Hindlimb muscle (tissue), 1 donor: ENCODE results near the gene KRT17. TPM values are rescaled to one million over a fixed set of nuclear protein-coding genes. Genes with fewer than 3 reads are reported as not detected.
"Not testable (repeated sequence)": the region's sequence is repeated elsewhere in the genome, so short reads cannot be mapped to it uniquely, and the experiment has no call there.

ENCODE experiments used
- DNase-seq: peaks from one replicate; pipeline ENCODE4 v3.0.0-alpha.2; 2013
- polyA plus RNA-seq: library from polyadenylated mRNA; unstranded; fragments of 120-200 nt; gene quantifications from one replicate; pipeline ENCODE4 v1.2.1, GENCODE V29; 2013; ENCODE audit not compliant: insufficient read length

Gene KRT17
- polyA plus RNA-seq, 1 donor: 13.9 TPM

DNA sequence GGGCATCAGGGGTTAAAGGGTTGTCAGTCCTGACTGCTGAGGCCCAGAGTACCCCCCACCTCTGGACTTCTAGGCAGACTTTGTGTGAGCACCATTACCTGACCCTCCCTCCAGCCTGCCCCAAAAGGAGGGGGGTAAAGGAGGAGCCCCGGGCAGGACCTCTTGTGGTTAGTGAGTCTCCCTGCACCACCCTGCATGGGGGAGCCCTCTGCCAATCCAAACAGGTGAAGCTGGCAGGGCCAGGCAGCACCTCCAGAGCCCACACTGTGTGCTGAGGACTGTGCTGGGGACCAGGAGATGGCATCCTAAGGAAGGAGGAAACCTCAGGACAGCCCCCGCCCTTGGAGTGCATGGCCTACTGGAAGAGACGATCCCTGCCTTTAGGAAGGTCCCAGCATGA is 35.1 kb downstream of the KRT17 start:
- no peak for DNase-seq

GRCh38 chr17:41588126-41588810 is 36.1 kb downstream of the KRT17 start:
- no peak for DNase-seq

- DNase-seq: no peak
Measured at GRCh38 chr17:41586863-41587495, 37.4 kb downstream of the KRT17 start, which contains the start of gene KRT14. TSS of gene KRT14 (minus strand) at chr17:41586895. CDS start at chr17:41586834, 61 bp downstream.

DNA sequence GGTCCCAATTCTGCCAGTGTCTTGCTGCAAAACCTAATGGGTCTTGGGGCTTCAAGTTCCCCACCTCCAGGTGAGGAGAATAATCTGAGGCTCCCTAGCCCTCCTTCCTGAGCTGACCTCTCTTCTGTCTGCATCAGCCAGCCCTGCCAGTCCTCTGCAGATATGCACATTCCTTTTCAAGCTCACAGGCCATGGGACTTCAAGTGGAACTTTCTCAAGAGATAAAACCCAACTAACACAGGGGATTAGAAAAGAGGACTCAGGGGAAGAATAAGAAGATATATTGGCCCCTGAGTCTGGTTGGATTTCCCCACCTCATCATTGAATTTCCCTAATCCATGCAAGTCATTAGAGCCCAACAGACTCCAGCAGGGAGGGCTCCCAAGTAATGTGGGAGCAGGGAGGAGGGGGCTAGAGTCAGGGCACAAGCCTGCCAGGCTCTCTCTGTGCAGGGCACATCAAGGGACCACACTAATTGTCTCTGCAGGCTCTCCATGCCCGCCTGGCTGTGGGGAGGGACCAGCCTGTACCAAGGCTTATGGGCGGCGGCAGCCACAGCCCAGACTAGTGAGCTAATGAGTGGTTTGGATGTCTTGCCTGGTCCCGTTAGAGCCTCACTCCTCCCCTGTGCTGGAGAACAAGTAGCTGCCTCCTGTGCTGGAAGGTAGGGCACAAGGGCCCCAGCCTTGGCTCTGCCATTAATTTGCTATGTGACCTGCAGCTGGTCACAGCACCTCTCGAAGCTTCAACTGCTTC is 38.9 kb downstream of the KRT17 start:
- DNase-seq: no peak

DNA sequence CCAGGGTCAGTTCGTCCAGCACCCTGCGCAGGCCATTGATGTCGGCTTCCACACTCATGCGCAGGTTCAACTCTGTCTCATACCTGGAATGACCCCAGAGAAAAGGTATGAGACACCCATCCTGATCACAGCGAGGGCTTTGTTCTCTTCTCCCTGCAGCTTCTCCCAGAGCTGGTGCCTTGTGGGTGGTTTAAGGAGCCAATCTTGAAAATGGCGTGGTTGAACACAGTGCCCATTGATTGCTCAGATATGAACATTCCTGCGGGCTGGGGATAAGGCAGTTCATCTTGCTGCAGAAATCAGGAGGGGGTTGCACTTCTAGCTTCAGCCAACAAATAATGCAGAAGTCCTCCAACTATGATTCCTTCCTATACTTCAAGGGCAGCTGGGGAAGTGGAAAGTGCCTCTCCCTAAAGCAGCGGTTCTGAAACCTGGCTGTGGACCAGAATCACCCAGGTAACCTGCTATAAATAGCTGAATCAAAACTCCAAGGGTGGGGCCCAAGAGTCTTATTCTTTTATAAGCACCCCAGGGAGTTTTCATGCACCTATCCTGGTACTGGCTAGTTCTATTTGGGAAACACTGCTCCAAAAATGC is 39.9 kb downstream of the KRT17 start:
- DNase-seq: not testable (repeated sequence)

DNA sequence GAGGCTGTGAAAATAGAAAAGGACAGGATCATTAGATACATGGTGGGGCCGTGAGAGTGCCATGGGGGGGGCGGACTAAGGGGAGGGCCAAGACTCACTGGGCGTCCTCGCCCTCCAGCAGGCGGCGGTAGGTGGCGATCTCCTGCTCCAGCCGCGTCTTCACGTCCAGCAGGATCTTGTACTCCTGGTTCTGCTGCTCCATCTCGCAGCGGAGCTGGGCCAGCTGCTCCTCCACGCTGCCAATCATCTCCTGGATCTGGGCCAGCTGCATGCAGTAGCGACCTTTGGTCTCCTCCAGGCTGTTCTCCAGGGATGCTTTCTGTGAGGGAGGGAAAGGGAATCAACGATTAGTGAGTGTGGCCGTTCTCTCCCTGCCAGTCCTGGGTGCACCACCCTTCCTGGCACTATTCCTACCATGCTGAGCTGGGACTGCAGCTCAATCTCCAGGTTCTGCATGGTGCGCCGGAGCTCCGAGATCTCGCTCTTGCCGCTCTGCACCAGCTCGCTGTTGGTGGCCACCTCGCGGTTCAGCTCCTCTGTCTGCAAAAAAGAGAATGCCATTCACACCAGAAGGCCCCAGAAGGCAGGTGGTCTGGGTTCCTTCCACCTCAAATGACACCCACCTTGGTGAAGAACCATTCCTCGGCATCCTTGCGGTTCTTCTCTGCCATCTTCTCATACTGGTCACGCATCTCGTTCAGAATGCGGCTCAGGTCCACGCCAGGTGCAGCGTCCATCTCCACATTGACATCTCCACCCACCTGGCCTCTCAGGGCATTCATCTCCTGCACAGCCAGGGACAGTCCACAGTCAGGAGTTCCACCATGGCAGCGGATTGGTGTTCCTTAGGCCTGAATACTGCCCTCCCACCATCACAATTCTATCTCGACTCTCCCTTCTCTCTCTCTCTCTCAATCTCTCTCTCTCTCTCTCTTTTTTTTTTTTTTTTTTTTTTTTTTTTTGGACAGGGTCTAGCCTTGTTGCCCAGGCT is 40.9 kb downstream of the KRT17 start:
- no peak for DNase-seq

- not testable (repeated sequence) for DNase-seq
Measured at GRCh38 chr17:41582061-41582968, 42.1 kb downstream of the KRT17 start.

- no peak for DNase-seq
Measured at GRCh38 chr17:41581366-41582060, 42.9 kb downstream of the KRT17 start.

DNA sequence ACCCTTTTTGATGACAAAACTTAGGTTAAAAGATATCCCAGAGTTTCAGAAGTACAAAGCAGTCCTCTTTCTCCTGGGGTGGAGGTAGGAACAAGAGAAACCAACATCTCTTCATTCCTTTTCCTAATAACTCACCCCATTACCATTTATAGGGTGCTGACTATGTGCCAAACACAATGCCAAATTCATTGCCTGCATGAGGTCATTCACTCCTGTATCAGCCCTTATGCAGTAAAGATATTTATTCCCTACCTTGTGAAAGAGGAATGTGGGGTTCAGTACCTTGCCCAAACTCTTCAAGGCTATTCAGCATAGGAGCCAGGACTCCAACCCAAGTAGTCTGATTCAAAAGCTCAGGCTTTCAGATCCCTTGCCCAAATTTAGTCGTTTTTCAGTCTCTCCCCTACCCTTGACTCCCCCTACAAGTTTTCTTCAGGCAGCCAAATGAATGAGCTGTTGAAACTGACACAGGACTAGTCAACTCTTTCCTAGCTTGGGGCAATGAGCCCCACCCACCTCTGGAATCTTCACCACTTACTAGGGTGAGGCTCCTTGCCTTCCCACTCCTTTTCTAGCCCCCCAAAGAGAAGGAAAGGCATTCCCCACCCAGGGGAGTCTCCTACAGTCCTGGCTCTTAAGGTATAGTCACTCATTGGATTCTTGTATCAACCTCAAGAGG is 43.5 kb downstream of the KRT17 start:
- no peak for DNase-seq

DNA sequence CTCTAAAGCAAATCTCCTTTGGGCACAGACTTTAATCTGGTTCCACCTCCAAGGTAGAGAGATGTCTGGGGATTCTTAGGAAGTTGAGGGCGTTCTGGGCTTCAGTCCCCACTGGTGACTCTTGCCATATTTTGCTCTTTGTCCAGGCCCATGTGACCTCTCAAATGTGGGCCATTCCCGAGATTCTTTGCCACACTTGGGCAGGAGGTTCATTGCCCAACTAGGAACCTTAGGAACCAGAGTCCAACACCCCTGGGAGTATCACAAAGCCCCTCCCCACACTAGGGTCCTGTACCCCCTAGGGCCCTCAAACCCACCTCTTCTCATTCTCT is 44.2 kb downstream of the KRT17 start:
- no peak for DNase-seq

GRCh38 chr17:41579484-41580243 is 44.7 kb downstream of the KRT17 start:
- DNase-seq: peak; percentile 68

DNA sequence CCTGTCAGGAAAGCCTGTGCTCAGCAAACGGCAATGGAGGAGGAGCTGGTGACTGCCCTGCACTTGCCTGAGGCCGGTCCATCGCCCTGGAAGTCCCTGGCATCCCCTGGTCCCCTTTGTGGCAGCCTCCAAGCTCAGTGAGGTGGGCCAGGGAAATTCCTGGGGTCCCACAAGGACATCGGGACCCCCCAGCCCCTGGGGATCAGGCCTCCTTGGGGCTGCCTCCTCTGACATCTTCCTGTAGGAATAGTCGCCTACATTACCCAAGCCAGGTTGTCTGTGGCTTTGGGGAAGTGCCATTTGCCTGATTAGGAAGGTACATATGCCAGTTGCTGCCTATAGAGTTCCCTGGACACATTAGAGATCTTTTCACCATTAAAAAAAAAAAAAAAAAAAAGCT is 45.4 kb downstream of the KRT17 start:
- no peak for DNase-seq

- no peak for DNase-seq
Measured at GRCh38 chr17:41578538-41578937, 45.8 kb downstream of the KRT17 start.

- DNase-seq: not testable (repeated sequence)
Measured at GRCh38 chr17:41576740-41577139, 47.6 kb downstream of the KRT17 start.

DNA sequence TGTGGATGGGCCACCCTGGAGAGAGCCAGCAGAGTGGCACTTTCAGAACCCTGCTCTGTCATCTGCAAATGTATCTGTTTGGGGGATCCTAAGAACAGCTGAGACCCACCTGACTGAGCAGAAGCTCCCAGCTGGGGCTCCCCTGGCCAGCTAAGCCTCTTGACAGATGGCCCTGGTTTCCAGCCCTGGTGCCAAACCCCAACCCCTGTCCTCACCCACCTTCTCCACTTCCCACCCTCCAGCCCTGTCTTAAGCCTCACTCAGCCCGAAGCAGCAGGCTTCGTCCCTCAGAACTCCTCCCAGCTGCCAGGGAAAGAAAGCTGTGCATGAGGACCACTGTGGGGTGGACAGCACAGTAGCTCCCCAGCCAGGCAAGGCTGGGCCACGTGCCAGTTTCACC is 49.0 kb downstream of the KRT17 start:
- DNase-seq: no peak

DNA sequence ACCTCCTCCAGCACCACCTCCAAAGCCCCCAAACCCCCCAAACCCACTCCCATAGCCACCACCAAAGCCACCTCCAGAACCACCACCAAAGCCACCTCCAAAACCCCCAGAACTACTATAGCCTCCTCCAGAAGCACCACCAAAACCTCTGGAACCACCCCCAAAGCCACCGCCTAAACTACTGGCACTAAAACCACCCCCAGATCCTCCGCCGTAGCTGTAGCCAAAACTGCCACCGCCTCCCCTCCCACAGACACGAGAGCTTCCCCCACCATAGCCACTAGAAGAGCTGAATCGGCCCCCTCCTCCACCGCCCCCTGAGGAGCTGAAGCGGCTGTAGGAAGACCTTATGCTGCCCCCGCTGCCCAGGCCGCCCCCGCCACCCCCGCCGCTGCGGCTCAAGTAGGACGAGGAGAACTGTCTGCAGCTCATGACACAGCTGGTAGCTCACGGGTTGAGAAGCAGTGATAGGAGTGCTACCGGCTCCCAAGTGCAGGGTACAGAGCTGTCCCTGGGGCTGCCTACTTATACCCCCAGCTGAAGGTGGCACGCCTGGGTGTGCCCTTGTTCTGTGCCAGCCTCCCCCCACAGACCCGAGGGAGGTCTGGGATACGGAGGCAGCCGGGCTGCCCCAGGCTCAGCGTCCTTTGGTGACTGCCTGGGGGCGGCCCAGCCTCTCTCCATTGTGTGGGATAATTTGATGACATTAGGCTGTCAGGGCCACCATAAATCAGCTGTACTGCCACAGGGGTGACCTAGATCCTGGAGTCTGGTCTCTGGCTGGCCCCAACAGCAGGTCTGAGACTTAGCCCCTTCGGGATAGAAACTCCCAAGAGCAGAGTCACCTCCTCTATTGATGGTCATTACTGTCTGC is 52.6 kb downstream of the KRT17 start, which contains the start of gene KRT9:
Gene KRT9, minus strand, starts transcription at position 499 of the 874 bp plus-strand sequence. Its CDS starts 67 bp downstream, at position 432.
- no peak for DNase-seq
